GM10847 (cell line): Measurements from ENCODE around the gene SLC5A9.

Experiments used
- POLR2A ChIP-seq: IDR thresholded peaks from 2 replicates; pipeline ENCODE4 v1.6.1; 2011; ENCODE audit not compliant: insufficient read length; ENCODE audit errors: extremely low read depth

Gene SLC5A9

GRCh38 chr1:48207131-48207530, 15.4 kb upstream of the SLC5A9 start:
- TF ChIP-seq POLR2A = no peak

GRCh38 chr1:48207536-48208075, 14.9 kb upstream of the SLC5A9 start:
- TF ChIP-seq POLR2A = no peak

GRCh38 chr1:48208251-48208650, 14.3 kb upstream of the SLC5A9 start:
- no peak for TF ChIP-seq POLR2A

GRCh38 chr1:48208652-48209051, 13.9 kb upstream of the SLC5A9 start:
- TF ChIP-seq POLR2A = no peak

GRCh38 chr1:48214820-48215219, 7.7 kb upstream of the SLC5A9 start:
- TF ChIP-seq POLR2A = no peak

- no peak for TF ChIP-seq POLR2A
Observed at GRCh38 chr1:48215222-48215621, 7.3 kb upstream of the SLC5A9 start.

- no peak for TF ChIP-seq POLR2A
Observed at GRCh38 chr1:48215889-48216288, 6.6 kb upstream of the SLC5A9 start.

GRCh38 chr1:48216313-48216712, 6.2 kb upstream of the SLC5A9 start:
- TF ChIP-seq POLR2A = no peak

- no peak for TF ChIP-seq POLR2A
Observed at GRCh38 chr1:48216941-48217340, 5.6 kb upstream of the SLC5A9 start.

- no peak for TF ChIP-seq POLR2A
Observed at GRCh38 chr1:48217856-48218255, 4.7 kb upstream of the SLC5A9 start.

- TF ChIP-seq POLR2A = no peak
Observed at GRCh38 chr1:48219803-48220202, 2.7 kb upstream of the SLC5A9 start.

- no peak for TF ChIP-seq POLR2A
Observed at GRCh38 chr1:48221122-48221521, 1.4 kb upstream of the SLC5A9 start.

- TF ChIP-seq POLR2A = no peak
Observed at GRCh38 chr1:48221657-48222056, 859 bp upstream of the SLC5A9 start.

GRCh38 chr1:48223366-48224240, 1.1 kb downstream of the SLC5A9 start:
- no peak for TF ChIP-seq POLR2A

- TF ChIP-seq POLR2A = no peak
Observed at GRCh38 chr1:48224791-48225190, 2.3 kb downstream of the SLC5A9 start.

- no peak for TF ChIP-seq POLR2A
Observed at GRCh38 chr1:48225579-48225978, 3.1 kb downstream of the SLC5A9 start.
